GM21529 (cell line): ENCODE results near the gene ULK4.
"Not testable (repeated sequence)": the region's sequence is repeated elsewhere in the genome, so short reads cannot be mapped to it uniquely, and the experiment has no call there.

Experiments
- ATAC-seq: cut with Tn5 transposase; IDR thresholded peaks from one replicate; pipeline ENCODE4 v1.9.1; 2021; ENCODE audit not compliant: unreplicated experiment

The ULK4 gene

DNA sequence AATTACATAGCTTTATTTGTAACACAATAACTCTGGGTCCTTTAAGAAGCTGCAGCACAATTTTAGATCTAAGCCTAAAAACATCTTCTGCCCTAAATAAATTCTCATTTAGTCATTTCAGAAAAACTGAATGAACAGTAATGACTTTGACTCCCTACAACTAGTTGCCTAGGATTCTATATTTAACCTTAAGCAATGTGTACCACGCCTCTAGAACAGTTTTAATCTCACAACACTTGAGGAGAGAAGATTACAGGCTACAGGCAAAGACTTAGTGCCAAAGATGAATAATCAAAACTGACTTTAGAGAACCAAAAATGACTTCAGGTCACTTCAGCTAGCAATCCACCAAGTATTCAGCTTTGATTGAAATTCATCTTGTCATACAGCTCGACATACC, 192.8 kb downstream of the ULK4 start:
- no peak for ATAC-seq

DNA sequence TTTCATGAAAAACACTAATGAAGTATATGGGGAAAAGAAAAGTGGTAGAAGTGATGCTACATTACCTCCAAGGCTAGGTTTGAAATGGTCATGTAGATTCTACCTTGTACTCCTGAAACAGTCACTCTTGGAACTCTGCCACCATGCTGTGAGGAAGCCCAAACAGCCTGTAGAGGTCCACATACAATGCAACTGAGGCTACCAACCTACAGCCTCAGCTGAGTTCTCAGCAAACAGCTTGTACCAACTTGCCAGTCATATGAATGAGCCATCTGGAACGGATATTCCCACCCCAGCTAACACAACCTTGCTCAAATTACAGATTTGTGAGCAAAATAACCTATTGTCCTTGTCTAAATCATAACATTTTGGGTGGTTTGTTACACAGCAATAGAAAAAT, 193.5 kb downstream of the ULK4 start:
- no peak for ATAC-seq

DNA sequence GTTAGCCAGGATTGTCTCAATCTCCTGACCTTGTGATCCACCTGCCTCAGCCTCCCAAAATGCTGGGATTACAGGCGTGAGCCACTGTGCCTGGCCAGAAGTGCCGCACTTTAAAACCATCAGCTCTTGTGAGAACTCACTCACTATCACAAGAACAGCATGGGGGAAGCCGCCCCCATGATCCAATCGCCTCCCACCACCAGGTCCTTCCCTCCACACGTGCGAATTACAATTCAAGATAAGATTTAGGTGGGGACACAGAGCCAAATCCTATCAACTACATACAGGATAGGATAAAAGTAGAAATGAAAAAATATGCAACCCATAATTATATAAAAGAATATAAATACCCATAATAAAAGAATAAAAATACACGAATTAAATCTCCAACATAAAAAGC, 199.0 kb downstream of the ULK4 start:
- ATAC-seq = not testable (repeated sequence)

DNA sequence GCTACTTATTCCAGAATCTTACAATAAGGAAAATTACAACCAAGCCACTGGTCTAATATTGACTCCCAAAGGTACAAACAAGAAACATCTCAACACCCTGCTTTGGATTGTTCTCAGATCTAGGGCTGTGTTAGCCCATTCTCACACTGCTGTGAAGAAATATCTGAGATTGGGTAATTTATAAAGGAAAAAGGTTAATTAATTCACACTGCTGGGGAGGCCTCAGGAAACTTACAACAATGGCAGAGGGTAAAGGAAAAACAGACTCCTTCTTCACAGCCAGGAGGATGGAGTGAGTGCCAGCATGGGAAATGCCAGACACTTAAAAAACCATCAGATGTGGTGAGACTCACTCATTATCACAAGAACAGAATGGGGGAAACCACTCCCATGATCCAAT, 208.3 kb downstream of the ULK4 start:
- no peak for ATAC-seq

DNA sequence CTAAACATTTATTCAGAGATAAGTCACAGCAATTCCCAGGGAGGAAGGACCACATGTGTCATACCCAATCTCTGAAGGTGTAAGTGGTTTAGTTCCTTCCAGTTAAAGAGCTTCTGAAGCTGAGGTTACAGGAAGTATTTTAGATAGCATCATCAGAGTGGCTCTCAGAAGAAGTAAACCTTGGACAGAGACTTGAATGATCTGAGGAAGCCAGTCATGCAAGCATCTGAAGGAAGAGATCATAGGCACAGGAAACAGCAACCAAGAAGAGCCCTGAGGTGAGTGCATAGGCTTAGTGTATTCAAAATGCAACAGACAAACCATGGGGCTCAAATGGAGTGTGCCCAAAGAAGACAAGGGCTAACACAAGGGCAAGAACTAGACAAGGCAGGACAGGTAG, 210.3 kb downstream of the ULK4 start:
- no peak for ATAC-seq

DNA sequence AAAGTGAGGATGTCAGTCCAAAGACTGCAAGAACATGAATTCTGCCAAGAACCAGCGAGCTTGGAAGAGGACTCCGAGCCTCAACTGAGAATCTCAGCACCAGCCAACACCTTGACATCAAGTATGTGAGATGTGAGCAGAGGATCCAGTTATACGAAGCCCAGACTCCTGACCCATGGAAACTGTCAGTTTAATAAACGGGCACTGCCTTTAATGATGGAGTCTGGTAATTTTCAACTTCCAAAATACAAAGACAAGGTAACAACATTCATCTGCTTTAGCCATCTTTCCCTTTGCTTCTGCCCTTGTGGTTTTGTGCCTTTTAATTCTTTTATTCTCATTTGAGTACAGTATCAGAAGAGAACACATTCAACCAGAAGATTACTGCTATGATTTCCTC, 211.9 kb downstream of the ULK4 start:
- ATAC-seq = no peak

DNA sequence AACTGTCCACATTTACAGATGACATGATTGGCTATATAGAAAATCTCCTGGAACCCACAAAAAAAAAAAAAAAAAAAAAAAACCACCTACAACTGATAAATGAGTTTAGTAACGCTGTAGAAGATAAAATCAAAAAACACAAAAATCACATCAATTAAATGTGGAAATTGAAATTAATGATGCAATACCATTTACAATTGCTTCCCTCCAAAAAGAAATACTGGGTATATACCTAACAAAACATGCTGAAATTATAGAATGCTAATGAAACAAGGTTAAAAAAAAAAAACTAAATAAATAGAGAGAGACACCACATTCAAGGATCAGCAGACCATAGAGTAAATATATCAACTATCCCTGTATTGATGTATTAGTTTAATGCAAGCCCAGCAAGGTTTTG, 215.7 kb downstream of the ULK4 start:
- ATAC-seq = no peak

DNA sequence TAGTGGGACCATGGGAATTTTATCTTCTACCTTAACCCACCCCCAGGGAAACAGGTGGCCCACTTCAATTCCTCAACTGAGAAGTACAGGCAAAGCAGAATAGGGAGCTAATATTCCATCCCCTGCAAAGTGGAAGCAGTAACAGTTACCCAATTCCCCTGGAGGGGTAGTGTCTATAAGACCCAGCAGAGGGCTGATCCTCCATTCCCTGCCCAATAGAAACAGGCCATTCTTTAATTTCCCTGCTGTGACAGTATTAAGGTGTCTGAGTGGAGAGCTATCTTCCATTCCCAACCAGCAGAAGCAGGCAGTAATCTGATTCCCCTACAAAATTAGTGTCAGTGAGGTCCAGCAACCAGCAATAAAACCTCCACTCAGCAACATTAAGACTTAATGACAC, 219.8 kb downstream of the ULK4 start:
- ATAC-seq = no peak

DNA sequence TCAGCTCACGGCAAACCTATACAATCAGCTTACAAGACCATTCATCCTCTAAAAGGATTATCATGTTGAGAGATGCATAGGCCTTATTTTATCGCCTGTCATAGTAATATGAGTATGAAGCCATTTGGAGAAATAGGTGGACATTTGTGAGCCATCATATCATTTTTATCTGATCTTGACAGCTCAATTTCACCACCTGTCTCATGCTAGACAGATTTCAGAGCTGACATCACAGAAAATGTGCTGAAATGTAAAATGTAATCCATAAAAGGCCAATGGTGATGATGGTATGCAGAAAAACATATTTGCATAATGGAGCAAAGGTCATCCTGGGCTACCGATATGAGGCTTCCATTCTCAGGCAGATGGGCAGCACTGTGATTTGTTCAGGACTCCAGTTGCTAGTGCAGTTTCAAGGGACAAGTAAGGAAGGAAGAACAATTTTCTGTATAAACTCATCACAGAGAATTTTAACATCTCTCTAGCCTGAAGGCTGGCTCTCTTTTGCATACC, 221.5 kb downstream of the ULK4 start:
- no peak for ATAC-seq

DNA sequence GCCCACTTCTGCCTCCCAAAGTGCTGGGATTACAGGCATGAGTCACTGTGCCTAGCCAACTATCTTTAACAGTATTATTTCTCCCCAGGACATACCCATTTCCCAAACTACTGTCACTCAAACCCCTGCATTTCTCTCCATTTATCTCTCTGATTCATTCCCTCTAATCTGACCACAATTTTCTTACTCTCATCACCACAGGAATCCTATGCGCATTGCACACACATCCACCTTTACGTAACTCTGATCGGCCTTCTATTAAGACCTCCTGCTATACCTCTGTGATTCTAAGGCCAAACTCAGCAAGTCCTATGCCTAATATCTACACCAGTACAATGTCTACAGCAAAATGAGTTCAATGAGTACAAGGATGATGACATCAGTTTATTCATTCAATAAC, 235.0 kb downstream of the ULK4 start:
- no peak for ATAC-seq

DNA sequence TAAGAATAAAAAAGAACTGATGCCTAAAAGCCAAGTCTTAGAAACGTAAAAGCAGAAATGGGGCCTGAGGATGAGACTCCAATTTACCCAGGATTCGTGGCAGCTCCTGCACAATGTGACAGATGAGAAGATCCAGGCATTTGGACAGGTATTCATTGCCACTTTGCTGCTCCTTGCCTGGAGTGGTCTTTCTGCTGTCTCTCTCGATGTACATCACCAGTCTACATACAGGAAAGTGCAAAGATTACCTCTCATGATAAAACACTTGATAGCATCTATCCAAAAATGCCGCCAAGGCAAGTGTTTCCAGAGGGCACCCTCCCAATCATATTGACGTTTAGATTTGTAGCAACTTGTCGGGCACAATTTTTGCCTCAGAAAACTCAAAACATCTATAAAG, 244.3 kb downstream of the ULK4 start:
- no peak for ATAC-seq

DNA sequence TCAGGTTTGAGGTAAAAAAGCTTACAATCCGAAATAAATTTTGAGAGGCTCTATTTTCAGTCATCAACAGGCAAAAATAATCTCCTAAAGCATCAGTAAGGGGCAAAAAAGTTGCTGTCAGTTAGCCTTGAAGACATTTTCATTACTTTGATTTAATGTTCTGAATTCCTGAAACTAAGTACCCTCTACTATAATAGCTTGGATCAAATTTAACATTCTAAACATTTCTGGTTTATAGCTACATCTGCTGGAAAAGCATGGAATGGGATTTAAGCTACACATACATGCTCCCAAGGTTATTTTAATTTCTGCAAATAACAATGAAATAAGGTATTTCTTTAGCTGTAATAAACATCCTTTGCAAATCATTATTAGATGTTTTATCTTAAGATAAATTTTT, 245.4 kb downstream of the ULK4 start:
- ATAC-seq = no peak

DNA sequence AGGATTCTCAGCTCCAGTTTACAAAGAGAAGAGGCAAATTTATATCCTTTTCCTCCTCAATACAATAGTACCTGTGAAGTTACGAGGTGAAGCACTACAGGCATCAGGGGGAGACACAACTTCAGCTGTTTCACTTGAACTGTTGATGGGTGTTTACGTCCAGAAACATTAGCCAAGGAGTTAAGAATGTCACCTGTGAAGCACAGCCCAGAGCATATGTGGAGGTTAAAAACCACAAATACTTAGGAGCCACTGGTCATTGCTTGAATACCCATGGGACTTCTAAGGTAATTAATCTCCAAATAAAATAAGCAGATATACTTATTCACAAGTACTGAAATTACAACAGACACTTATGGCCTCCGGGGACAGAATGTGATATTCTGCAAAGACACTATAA, 246.5 kb downstream of the ULK4 start:
- no peak for ATAC-seq

DNA sequence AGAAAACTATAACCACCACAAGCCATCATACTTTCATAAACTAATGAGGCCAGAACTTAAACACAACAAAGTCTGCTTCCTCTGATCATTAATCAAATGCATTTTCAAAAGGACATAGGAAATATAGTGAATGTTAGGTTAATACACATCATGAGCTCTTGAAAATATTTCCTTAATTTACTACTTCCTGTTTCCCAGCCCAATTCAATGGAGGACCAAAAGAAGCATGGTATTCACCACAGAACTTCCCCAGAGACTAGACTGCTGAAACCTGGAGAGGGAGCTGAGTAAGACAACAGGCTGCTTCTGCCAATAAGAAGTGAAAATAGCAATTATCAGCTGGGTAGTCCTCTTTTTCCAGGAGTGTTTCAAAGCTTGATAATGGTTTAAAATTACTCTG, 250.3 kb downstream of the ULK4 start:
- no peak for ATAC-seq

DNA sequence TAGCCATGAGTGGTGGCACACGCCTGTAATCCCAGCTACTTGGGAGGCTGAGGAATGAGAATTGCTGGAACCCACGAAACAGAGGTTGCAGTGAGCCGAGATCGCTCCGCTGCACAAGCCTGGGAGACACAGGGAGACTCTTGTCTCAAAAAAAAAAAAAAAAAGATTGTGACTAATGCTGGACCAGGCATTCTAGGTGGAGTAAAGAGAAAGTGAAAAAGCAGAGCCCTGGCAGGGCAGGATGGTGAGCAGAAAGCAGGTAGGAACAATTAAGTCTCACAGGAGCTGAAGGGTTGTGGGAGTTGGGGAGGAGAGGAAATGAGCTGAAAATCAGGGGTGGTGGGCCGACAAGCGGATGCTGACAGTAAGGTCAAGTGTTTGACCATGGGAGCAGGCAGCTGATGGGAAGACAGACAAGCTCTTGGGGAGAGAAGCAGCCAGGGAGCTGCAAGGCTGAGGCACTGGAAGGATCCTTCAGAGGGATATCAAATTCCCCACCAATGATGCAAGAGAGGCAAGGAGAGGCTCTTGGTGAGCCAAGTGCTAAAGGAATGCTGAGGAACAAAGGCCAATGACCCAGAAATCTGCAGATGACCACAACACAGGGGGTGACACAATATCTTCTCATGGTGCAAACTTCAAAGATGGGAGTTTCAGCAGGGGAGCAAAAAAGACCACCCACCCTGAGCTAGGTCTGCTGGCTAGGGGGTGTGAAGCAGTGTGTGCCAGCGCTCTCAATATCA, 251.1 kb downstream of the ULK4 start:
- no peak for ATAC-seq

DNA sequence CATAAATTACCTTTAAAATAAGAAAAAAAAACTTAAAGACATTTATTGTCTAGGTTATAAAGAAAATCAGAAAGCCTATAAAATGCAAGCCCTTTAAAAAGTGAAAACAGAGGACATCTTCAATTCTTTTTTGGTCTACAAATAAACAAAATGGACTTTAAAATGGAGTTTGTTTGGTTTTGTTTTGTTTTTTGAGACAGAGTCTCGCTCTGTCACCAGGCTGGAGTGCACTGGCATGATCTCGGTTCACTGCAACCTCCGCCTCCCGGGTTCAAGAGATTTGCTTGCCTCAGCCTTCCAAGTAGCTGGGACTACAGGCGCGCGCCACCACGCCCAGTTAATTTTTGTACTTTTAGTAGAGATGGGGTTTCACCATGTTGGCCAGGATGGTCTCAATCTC, 252.7 kb downstream of the ULK4 start:
- ATAC-seq = not testable (repeated sequence)

DNA sequence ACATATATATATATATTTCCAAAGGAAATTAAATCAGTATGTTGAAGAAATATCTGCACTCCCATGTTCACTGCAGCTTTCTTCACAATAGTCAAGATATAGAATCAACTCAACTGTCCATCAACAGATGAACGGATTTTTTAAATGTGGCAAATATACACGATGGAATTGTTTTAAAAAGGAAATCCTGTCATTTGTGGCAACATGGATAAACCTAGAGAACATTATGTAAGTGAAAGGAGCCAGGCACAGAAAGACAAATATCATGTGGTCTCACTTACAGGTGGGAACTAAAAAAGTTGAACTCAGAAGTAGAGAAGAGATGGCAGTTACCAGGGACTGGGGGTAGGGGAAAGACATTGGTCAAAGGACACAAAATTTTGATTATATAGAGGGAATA, 253.7 kb downstream of the ULK4 start:
- ATAC-seq = no peak

DNA sequence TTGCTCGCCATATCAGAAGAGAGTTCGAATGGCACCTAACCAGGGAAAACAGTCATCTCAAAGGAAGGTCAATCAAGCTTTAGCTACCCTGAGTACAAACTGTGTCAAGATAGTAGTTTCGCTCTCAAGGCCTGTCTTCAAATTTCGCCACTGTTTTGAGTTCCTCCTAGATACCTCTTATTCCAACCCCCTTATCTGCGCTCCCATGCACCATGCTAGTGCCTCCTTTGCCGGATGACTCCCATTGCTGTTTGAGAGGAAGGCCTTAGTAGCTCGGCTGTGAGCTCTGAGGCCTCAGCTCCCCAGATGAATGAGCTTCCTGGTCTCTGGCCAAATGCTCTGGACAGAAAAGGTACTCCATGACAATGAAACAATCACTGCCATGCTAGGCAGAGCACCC, 256.0 kb downstream of the ULK4 start:
- ATAC-seq = no peak

DNA sequence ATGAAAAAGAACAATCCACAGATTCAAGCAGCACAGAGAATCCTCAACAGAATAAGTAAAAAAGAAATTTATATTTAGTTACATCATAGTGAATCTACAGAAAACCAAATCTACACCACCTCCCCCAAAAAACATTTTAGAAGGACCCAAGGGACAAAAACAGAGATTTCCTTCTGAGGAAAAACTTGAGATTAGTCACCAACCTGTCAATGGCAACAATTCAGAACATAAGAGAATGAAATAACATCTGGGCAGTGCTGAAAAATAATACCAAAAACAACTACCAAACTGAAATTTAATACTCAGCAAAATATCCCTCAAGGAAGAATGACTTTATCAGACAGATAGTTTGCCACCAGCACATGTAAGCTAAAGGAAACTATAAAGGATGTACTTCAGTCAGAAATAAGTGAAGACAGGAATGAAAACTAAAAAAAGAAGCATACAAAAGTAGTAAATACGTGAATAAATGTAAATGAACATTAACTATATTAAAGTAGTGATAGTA, 260.7 kb downstream of the ULK4 start:
- no peak for ATAC-seq

DNA sequence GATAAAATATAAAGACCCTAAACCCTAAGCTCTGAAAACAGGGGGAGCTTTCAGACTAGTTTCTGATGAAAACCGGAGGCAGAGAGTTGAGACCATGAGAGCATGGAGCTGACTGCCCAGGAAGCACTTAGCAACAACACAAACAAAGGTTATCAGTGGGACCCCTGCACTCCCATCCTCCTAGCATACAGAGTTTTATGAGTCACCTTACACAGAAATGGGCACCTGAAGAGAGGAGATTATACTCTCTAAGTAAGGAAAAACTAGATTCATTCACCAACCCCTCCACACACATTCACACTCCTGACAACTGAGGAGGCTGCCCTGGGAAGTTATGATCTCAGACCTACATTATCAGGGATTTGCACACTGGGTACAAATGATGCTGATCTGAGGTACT, 261.7 kb downstream of the ULK4 start:
- ATAC-seq = no peak

DNA sequence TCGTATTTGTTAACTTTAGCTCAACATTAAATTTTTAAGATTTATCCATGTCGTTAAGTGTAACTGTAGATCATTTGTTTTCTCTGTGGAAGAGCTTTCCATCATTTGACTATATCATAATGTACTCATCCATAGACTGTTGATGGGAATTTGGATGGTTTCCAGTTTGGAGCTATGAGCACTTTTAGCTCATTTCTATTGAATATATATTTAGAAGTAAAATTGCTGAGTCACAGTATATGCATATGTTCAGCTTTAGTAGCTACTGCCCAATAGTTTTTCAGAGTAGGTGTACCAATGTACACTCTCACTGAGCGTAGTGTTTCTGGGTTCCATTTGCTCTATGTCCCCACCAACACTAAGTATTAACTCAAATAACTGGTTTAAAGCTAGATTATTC, 263.0 kb downstream of the ULK4 start:
- ATAC-seq = no peak

DNA sequence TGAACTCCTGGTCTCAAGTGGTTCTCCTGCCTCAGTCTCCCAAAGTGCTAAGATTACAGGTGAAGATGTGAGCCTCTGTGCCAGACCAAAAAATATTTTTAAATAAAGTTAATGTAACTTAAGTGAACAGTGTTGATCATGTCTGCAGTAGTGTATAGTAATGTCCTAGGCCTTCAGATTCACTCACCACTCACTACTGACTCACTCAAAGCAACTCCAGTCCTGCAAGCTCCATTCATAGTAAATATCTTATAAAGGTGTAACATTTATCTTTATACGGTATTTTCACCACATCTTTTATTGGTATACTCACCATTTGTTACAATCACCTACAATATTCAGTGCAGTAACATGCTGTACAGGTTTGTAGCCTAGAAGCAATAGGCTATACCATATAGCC, 264.2 kb downstream of the ULK4 start:
- ATAC-seq = no peak

DNA sequence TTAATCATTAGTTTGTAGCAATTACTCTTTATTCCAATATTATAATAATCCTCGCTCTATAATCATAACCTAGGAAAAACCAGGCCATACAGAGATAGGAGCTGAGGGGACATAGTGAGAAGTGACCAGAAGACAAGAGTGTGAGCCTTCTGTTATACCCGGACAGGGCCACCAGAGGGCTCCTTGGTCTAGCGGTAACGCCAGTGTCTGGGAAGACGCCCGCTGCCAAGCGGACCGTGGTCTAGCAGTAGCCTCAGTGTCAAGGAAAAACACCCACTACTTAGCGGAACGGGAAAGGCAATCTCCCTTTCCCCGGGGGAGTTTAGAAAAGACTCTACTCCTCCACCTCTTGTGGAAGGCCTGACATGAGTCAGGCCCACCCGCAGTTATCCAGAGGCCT, 266.1 kb downstream of the ULK4 start:
- ATAC-seq = not testable (repeated sequence)
